ENCODE data around the gene ZNF282.
"Not testable (repeated sequence)": the region's sequence is repeated elsewhere in the genome, so short reads cannot be mapped to it uniquely, and the experiment has no call there.

ZNF282 gene

GRCh38 chr7:149225106-149225505 lies 29.8 kb downstream of the ZNF282 start:
- DNase-seq, result no peak
- TF ChIP-seq GATA1 (IDR thresholded peaks at IDR 0.05; ENCODE audit: low read depth, low read length), result no peak
- no peak for TF ChIP-seq POLR2A (IDR thresholded peaks at IDR 0.05; ENCODE audit: low read length)

- DNase-seq, result no peak
- no peak for TF ChIP-seq POLR2A (IDR thresholded peaks at IDR 0.05; ENCODE audit: low read length)
- TF ChIP-seq GATA1 (IDR thresholded peaks at IDR 0.05; ENCODE audit: low read depth, low read length), result no peak
Measured at GRCh38 chr7:149225656-149226055, 30.3 kb downstream of the ZNF282 start.

DNA sequence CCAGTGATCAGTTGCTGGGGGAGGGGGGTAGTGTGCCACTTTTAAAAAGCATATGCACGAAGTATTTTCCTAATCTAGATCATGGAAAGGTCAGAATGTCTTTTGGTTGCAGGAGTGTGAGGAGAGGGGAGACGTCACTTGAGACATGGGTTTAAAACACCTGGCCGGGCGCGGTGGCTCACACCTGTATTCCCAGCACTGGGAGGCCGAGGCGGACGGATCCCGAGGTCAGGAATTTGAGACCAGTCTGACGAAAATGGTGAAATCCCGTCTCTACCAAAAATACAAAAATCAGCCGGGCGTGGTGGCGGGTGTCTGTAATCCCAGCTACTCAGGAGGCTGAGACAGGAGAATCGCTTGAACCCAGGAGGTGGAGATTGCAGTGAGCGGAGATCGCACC lies 31.0 kb downstream of the ZNF282 start:
- DNase-seq, result not testable (repeated sequence)

- TF ChIP-seq POLR2A (IDR thresholded peaks at IDR 0.05; ENCODE audit: low read length), result no peak
- TF ChIP-seq GATA1 (IDR thresholded peaks at IDR 0.05; ENCODE audit: low read depth, low read length), result no peak
- DNase-seq, result no peak
Measured at GRCh38 chr7:149226840-149227494, 31.6 kb downstream of the ZNF282 start.

DNA sequence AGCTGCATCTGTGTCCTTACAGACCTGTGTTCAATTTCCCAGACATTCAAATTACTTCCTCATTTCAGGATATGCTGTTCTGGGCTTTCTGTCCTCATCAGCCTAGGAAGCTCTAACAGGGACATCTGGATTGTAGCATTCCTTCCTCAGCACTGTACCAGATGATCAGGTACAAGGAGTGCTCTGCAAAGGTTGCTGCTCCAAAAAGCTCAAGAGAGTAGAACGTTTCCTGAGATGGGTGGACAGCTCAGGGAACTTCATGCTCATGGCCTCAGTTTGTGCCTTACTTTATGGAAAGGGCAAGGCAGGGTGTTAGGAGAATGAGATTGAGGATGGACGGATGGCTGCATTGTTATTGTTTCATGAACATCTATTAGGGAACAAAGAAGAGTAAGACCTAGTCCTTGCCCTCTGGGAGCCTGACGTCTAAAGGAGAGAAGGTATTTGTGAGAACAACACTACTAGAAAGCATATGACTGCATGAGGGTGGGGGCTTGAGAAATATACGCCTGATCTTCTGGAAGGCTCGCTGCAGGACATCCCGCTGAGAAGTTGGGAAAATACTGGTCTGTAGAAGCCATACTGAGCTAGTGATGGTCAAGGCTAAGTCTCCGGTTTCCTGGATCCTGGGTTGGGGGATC lies 33.6 kb downstream of the ZNF282 start:
- TF ChIP-seq GATA1 (IDR thresholded peaks at IDR 0.05; ENCODE audit: low read depth, low read length), result no peak
- TF ChIP-seq POLR2A (IDR thresholded peaks at IDR 0.05; ENCODE audit: low read length), result no peak
- DNase-seq, result no peak

GRCh38 chr7:149229526-149229925 lies 34.2 kb downstream of the ZNF282 start:
- DNase-seq, result no peak
- TF ChIP-seq POLR2A (IDR thresholded peaks at IDR 0.05; ENCODE audit: low read length), result no peak
- no peak for TF ChIP-seq GATA1 (IDR thresholded peaks at IDR 0.05; ENCODE audit: low read depth, low read length)

GRCh38 chr7:149232362-149232761 lies 37.0 kb downstream of the ZNF282 start:
- TF ChIP-seq GATA1 (IDR thresholded peaks at IDR 0.05; ENCODE audit: low read depth, low read length), result no peak
- TF ChIP-seq POLR2A (IDR thresholded peaks at IDR 0.05; ENCODE audit: low read length), result no peak
- DNase-seq, result no peak

DNA sequence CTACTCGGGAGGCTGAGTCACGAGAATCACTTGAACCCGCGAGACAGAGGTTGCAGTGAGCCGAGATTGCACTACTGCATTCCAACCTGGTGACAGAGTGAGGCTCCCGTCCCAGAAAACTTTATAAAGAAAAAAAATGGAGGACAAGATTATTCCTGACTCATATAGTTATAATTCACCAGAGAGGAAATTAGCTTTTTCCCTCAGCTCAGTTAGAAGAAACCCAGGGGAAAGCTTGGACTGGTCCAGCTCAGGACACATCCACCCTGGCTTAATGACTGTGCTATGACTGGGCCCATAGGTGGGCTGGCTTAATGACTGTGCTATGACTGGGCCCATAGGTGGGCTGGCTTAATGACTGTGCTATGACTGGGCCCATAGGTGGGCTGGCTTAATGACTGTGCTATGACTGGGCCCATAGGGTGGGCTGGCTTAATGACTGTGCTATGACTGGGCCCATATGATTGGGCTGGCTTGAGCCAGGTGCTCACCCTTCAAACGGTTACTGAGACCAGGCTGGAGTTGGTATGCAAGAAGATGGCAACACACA lies 38.4 kb downstream of the ZNF282 start:
- not testable (repeated sequence) for DNase-seq

DNA sequence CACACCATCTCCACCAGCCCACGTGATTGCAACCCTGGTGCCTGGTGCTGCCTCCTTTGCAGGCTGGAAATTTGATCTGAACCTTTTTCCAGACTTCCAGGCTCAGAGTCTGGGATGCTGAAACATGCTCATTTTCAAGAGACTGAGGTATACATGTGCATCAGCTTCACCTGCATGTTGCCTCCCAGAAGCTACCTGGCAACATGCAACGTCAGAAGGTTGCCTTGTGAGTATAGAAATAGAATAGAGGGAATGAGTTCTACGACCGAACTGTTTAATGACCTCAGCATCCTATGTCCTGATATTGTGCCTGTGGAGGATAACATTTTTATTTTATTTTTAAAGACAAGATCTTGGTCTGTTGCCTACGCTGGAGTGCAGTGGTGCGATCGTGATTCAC lies 42.2 kb downstream of the ZNF282 start:
- no peak for DNase-seq
- TF ChIP-seq GATA1 (IDR thresholded peaks at IDR 0.05; ENCODE audit: low read depth, low read length) (no peak), POLR2A (IDR thresholded peaks at IDR 0.05; ENCODE audit: low read length) (no peak)

- TF ChIP-seq POLR2A (IDR thresholded peaks at IDR 0.05; ENCODE audit: low read length) (no peak), GATA1 (IDR thresholded peaks at IDR 0.05; ENCODE audit: low read depth, low read length) (no peak)
- no peak for DNase-seq
Measured at GRCh38 chr7:149238051-149238450, 42.7 kb downstream of the ZNF282 start.

DNA sequence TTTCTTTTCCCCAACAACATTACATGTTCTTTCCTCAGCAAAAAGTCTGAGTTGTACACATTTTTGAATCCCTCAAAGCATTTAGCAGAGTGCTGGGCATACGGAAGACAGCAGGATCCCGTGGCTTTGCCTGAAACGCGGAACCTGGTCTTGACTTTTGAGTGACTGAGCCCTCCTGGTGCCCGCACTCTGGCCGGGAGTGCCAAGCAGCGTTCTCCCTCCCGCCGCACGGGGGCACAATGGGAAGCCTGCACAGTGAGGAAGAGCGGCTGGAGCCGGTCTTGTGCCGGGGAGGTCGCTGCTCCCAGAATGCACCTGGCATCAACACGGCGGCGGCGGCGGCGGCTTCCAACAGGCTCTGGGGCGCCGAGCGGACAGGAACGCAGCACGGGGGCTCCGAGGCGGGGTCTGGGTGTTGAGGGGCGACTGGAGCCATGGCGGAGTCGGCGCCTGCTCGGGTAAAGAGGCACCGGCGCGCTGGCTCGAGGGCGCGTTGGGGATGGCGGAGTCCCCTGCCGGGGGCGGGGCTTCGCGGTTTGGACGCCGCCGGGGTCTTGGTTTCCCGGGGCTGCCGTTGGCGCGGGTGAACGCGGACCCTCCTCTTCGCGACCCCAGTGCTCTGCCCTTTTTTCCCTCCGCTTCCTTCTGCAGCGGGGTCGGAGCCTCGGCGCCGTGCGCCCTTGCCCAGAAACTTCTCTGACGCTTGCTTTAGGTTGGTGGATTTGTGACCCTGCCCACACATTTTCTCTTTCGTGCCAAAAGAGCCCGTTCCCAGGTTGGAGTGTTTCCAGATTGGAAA lies 44.2 kb downstream of the ZNF282 start, which contains the start of gene ZNF212:
ZNF212 (plus strand) TSS at position 307 of the 799 bp plus-strand sequence; CDS start at position 435, 128 bp downstream.
- peak; percentile 90 to 93 for DNase-seq

DNA sequence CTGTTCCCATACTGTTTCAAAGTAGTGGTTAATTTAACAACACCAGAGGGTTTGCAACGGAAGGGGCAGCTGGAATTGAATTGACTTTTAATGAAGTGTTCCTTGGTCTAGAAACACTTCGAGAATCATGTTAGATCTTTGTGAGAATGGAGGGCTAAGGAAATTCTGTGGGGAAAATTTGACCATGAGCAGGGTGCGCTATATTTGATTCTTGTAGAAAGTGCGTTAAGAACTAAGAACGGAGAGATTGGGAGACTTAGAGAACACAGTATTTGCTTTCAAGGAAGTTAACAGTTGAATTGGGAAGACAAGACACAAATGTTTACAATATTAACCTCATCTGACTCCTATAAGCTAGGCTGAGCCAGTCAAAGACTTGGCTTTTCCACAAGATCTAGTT lies 45.3 kb downstream of the ZNF282 start:
- TF ChIP-seq POLR2A (IDR thresholded peaks at IDR 0.05; ENCODE audit: low read length) (no peak), GATA1 (IDR thresholded peaks at IDR 0.05; ENCODE audit: low read depth, low read length) (no peak)
- no peak for DNase-seq

More for the DNA sequence above, 44.2 kb downstream of the ZNF282 start, which contains the start of gene ZNF212:
- TF ChIP-seq GATA1 (IDR thresholded peaks at IDR 0.05; ENCODE audit: low read depth, low read length), result no peak
- peak; percentile 32 for TF ChIP-seq POLR2A (IDR thresholded peaks at IDR 0.05; ENCODE audit: low read length)

DNA sequence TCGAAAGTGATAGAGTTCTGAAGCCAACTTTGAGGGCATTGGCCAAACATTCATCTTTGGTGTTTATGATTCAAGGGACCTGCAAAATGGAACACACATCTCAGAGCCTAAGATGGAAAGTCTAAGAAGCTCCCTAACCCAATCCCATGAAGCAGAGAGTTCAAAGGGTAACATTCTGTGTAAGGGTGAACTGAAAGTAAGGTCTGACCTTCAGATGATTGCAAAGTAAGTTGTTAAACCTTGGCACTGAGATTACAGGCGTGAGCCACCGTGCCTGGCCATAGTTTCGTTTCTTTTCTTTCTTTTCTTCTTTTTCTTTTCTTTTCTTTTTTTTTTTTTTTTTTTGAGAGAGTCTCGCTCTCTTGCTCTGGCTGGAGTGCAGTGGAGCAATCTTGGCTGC lies 46.4 kb downstream of the ZNF282 start:
- TF ChIP-seq GATA1 (IDR thresholded peaks at IDR 0.05; ENCODE audit: low read depth, low read length), result no peak
- no peak for TF ChIP-seq POLR2A (IDR thresholded peaks at IDR 0.05; ENCODE audit: low read length)
- no peak for DNase-seq

DNA sequence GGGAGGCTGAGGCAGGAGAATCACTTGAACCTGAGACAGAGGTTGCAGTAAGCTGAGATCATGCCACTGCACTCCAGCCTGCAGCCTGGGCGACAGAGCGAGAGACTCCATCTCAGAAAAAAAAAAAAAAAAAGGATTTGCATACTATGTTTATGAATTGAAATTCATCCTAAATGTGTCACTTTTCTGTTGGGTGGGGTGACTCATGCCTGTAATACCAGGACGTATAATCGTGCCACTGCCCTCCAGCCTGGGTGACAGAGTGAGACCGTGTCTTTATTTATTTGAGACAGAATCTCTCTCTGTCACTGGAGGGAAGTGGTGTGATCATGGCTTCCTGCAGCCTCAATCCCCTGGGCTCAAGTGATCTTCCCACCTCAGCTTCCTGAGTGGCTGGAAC lies 49.9 kb downstream of the ZNF282 start:
- no peak for DNase-seq
- TF ChIP-seq POLR2A (IDR thresholded peaks at IDR 0.05; ENCODE audit: low read length) (no peak), GATA1 (IDR thresholded peaks at IDR 0.05; ENCODE audit: low read depth, low read length) (no peak)
